HK-2 (cell line): Measurements from ENCODE around the gene ARL10.

ENCODE experiments used
- DNase-seq: peaks from one replicate; pipeline ENCODE4 v3.0.0-alpha.2; 2018; ENCODE audit not compliant: unreplicated experiment

ARL10 gene

GRCh38 chr5:176361437-176362232 is 3.7 kb upstream of the ARL10 start, which contains the start of gene KIAA1191:
TSS of gene KIAA1191 (minus strand) at chr5:176361764. CDS start at chr5:176359508, 2,256 bp downstream.
- DNase-seq, result peak; percentile 88

- no peak for DNase-seq
These were observed 3.1 kb upstream of the ARL10 start for GRCh38 chr5:176362233-176362490.

DNA sequence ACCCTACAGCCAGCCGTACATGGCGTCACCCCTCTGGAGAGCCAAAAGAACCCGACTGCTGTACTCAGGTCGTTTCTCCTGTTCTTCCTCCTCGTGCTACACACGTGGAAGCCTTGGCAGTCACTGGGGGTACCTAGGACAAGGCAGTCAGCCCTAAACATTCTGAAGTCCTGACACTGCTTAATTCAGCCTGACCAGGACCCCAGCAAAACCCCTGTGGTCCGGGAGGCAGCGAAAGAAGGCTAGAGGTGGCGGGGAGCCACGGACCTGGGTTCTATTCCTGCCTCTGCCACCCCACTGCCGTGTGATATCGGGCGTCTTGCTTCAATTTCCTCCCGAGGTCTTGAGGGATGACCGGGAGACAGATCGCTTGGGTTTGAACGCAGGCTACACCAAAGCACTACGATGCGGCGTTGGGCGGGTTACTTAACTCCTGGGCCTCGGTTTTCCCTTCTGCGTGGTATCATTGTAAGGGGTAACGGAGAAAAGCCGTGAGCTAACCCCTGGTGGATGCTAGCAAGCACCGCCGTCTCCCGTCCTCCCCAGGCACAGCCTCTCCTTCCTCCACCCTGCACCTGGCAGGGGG is 429 bp upstream of the ARL10 start:
- DNase-seq, result no peak

DNA sequence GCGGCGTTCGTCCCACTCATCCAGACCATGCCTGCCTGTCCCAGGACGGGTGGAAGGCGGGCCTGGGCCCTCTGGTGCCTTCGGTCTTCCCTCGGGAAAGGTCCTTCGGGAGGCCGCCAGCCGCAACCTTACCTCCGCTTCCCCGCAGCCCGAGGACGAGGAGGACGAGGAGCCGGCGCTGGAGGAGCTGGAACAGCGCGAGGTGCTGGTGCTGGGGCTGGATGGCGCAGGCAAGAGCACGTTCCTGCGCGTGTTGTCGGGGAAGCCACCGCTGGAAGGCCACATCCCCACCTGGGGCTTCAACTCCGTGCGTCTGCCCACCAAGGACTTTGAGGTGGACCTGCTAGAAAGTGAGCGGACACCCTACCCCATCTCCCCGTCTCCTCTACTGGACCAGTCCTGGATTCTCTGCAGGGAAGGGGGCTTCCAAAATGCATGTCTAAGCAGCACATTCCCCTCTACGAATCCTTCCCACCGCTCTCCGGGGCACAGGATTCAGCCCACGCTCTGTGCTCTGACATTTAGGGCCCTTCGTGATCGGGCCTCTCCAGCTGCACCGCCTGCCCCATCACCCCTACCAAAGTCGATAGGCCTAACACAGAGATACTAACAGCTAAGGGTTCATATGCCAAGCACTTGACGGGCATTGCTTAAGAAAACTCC is 1.1 kb downstream of the ARL10 start:
- no peak for DNase-seq

DNA sequence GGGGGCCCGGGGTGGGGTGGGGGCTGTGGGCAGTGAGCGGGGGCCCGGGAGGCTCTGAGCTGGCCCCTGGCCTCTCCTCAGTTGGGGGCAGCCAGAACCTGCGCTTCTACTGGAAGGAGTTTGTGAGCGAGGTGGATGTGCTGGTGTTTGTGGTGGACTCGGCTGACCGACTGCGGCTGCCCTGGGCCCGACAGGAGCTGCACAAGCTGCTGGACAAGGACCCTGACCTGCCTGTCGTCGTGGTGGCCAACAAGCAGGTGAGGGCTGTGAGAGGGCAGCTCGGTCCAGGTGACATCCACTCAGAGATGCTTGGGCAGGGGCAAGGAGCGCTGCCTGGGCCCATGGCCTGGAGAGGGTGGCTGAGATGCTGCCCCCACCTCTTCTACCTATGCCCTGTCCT is 3.4 kb downstream of the ARL10 start:
- no peak for DNase-seq

- no peak for DNase-seq
These were observed 4.8 kb downstream of the ARL10 start for GRCh38 chr5:176369934-176370711.

DNA sequence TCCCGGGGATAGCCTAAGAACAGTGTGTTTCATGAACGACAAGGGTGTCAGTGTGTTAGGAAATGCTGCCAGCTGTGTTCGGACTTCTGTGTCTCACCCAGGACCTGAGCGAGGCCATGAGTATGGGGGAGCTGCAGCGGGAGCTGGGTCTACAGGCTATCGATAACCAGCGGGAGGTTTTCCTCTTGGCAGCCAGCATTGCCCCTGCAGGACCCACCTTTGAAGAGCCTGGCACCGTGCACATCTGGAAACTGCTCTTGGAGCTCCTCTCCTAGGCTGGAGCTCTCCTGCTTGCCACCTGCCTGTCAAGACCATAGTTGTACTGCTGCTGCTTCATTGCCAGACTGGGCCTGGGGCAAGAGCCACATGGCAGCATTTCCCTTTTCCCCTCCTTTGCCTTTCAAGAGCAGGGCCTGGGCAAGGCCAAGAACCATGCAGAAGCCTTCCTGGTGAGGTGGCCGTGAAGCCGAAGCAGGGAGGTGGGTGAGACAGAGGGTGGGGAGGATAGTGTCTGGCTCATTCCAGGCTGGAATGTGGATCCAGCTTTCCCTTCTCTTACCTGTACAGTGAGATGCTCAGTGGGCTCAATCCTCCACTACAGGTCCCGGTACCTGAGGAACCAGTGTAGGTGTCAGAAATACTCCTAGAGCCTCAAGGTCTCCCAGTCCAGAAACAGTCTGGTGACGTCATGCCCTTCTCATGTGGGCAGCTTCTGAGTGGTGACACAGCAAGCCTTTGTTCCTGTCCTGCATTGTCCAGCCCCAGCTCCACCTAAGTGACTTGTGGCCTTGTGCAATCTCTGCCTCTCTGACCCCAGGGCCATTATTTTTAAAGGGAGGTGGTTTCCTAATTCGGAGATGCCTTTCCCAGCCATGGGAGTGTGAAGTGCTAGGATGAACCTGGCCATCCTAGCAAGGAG is 6.6 kb downstream of the ARL10 start:
- DNase-seq, result no peak

DNA sequence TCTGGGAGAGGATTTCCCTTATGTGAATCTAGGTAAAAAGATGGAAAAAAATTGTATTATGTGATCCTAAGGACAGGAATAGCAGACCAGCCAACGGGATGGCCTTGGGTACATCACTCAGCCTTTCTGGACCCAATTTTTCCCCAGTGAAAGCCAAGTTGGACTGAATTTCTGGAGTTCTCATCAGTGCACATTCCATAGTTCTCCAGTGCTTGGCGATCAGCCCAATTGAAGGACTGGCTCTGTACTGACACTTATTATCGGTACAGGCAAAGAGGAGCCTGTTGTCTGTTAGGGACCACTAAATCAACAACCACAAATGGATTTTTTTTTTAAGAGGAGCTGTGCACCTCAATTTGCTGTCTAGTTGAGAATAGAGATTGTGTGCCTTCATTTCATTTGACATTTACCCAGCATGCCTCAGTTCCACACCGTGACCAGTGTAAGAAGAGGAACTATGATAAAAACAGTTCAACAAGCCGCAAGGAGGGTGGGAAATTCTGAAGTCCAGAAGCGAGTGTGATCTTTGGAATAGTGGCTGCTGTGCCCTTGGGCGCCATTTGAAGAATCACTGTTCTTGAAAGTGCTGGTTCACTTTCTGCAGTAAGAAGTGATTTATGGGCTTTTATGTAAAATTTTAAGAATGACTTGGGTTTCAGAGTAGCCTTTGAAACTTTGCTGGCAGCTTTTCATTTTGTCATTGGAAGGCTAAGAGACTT is 8.0 kb downstream of the ARL10 start:
- DNase-seq, result no peak

- no peak for DNase-seq
These were observed 14.6 kb downstream of the ARL10 start for GRCh38 chr5:176379881-176380280.

- DNase-seq, result no peak
These were observed 16.1 kb downstream of the ARL10 start for GRCh38 chr5:176381423-176381822.

DNA sequence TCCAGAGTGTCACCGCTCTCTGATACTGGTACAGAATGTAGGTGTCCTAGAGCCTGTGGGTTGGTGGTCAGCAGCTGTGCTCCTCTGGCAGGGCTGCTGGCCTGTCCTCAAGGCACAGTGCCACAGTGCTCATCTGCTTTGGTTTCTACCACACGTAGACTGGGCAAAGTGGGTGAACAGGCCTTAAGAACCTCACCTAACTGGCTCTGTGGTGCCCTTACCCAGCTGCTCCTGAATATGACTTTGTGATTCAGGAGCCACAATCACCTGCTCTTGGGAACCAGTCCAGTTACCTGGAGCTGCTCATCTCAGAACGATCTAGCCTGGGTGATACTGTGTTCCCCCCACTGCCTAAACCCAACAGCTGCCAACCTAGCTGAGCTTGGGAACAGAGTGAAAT is 16.7 kb downstream of the ARL10 start:
- DNase-seq, result no peak

DNA sequence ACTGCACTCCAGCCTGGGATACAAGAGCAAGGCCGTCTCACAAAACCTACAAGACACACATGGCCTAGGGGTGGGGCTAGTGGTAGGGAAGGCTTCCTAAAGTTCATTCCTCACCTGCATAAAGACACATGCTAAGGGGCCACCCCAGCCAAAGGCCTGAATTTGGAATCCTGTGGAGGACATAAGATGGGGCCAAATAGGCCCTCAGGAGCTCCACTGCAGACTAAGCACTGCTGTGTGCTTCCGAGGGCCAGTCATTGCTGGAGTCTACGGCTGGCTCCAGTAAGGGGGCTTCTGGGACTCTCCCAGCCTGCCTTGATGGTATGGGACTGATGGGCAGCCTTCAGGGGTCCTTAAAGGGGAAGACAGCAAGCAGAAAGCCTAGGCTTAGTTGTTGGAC is 17.4 kb downstream of the ARL10 start:
- DNase-seq, result no peak

GRCh38 chr5:176383248-176383905 is 18.1 kb downstream of the ARL10 start:
- no peak for DNase-seq

DNA sequence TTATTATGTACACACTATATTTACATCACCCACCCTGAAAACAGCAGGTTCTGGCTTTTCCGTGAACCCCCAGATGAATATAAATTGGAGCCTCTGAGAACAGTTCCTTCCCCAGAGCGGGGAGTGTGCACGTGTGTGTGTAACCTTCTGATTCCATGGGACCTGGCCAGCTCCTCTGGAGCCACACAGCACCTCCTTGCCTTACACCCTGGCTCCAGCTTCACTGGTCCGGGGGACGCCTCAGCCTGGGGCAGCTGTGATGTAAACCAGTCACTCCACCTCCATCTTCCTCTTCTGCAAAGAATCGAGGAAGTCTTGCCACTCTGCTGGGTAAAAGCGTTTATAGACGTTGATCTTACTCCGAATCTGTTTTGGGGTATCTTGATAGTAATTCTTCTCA is 18.7 kb downstream of the ARL10 start:
- DNase-seq, result no peak

GRCh38 chr5:176384366-176384930 is 19.2 kb downstream of the ARL10 start:
- DNase-seq, result no peak

DNA sequence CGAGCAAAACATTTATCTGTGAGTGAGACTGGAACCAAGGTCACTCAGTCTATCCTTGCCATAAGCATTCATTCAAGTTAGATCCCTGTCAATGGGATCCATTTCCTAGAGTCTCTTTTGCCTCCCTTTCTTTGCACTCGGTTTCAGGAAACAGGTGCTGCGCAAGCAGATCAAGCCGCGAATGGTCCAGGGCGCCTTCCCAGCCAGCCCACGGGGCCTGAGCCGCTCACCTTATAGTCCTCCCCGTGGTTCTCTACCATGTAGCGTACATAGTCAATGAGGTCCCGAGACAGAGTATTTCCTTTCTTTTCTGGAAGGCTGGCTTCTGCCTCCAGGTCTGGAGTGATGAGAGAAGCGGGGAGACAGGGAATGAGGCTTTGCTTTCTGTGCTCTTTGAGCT is 19.7 kb downstream of the ARL10 start:
- no peak for DNase-seq

- no peak for DNase-seq
These were observed 21.2 kb downstream of the ARL10 start for GRCh38 chr5:176386491-176386890.

DNA sequence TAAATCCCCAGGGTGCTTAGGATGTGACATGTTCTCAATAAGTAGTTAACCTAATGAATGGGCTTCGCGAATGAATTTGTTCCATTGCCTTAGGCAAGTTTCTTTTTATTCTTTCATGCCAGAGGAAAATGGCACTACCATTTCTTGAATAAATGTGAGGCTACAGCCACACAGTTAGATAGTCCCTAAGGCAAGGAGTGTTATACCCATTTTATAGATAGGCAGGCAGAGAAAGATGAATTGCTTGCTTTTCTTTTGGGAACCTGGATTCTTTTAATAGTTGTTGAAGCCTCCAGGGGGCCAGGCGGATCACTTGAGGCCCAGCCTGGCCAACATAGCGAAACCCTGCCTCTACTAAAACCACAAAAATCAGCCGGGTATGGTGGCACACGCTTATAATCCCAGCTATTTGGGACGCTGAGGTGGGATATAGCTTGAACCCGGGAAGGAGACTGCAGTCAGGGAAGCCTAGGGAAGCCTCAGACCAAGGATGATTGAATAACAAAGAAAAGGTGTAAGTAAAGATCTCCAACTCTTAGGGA is 22.2 kb downstream of the ARL10 start:
- no peak for DNase-seq

GRCh38 chr5:176388003-176388443 is 22.7 kb downstream of the ARL10 start:
- no peak for DNase-seq
